ENCODE data around the gene FUT2. TPM values are rescaled to one million over a fixed set of nuclear protein-coding genes. Genes with fewer than 3 reads are reported as not detected.
A peak's percentile ranks its signal among the peaks of the same experiment; 100 is the strongest.

The FUT2 gene
- total and polyA plus RNA-seq, 2 experiments from 2014 or later, result 12.4 to 16.9 TPM

DNA sequence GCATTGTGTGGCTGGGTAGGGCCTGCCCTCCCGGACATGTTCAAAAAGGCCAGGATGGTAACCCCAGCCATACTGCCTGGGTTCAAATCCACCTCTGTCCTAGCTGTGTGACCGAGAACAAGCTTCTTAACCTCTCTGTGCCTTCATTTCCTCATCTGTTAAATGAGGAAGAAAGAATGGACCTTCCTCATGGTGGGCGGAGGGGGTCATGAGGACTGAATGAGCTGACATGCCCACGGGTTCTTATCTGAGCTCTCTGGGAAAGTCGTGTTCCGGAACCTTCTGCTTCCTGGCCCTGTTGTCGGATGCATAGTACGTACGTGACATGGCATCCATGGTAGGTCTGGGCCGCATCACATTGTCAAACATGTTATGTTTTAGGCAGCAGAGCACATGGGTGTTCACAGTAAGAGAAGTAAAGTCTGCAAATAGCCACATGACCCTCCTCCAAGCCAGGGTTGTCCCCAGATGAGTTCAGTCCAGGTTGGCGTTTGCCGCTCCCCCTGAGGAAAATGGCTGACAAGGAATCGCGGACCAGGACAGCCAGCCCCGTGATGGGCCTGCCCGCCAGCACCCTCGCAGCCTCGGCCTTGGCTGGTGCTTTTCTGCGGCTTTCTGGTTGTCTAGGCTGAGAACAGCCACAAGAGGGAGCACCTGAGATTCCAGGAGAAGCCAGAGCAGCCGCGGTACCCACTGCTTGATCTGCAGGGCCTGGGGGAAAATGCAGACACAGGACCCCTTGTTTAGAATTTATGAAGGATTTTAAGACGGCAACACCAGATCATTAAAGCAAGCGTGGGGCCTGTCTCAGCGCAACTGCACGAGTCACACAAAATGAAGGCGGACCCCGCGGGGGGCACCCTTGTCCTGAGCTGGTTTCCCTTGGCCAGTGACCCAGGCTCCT lies 20.6 kb upstream of the FUT2 start:
- peak overlapping the region; percentile 51 for H3K4me2 ChIP-seq
- no peaks in the 10 kb centered on the region for H3K9me3 ChIP-seq (ENCODE audit: low read depth)
- no peak overlapping the region for H3K4me3 ChIP-seq
- peak overlapping the region; percentile 62 for H3K27ac ChIP-seq
- peaks cover 15% of the 10 kb centered on the region for H3K4me1 ChIP-seq (ENCODE audit: insufficient read depth)
- H3K27me3 ChIP-seq, result no peaks in the 10 kb centered on the region
- peak; percentile 93 for DNase-seq (ENCODE audit: low spot score)
- no peak for TF ChIP-seq EZH2 (IDR thresholded peaks at IDR 0.05; ENCODE audit: borderline replicate concordance)
- TF ChIP-seq CTCF (IDR thresholded peaks at IDR 0.05; ENCODE audit: poor library complexity), result peak; percentile 90
- H3K36me3 ChIP-seq (replicated peaks; ENCODE audit: insufficient read depth, low read depth), result no peaks in the 10 kb centered on the region
- WGBS (ENCODE audit: low lambda C conversion rate, missing lambda C conversion rate), result 42% methylated on average over 28 of the region's 28 CpGs
- no peaks in the 10 kb centered on the region for H3K79me2 ChIP-seq
- H4K20me1 ChIP-seq (ENCODE audit: insufficient read depth, poor library complexity, severe bottlenecking), result no peaks in the 10 kb centered on the region
- no peaks in the 10 kb centered on the region for H3K9me2 ChIP-seq (replicated peaks; ENCODE audit: insufficient read depth)
- peak overlapping the region; percentile 2 for H2AFZ ChIP-seq

DNA sequence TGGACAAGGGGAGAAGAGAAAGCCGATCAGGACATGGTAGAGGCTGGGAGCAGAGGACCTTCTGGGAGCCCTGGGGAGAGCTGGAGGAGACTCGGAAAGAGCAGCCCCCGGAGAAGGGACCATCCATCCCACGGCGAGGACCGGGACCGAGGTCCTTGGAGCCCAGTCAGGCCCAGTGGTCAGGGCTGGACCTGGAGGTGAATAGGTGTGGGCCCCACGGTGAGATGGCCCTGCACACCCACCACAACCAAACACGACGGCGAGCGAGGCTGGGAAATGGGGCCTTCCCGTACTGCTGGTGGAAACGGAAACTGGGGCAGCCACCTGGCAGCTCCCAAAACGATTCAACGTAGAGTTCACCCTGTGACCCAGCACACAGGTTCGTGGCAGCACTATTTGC lies 19.3 kb upstream of the FUT2 start:
- Histone ChIP-seq H3K4me2 (no peak overlapping the region), H3K27ac (peak overlapping the region; percentile 62)
- WGBS (ENCODE audit: low lambda C conversion rate, missing lambda C conversion rate), result 96% methylated on average over 17 of the region's 17 CpGs

DNA sequence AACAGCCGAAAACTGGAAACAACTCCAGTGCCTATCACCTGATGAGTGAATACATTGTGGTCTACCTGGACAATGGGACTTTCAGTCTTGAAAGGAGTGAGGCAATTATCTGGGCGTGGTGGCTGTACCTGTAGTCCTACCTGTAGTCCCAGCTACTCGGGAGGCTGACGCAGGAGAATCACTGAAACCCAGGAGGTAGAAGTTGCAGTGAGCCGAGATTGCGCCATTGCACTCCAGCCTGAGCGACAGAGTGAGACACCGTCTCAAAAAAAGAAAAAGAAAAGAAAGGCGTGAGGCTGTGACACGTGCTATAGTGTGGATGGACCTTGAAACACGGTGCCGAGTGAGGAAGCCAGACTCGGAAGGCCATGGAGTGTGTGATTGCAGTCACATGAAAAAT lies 18.9 kb upstream of the FUT2 start:
- no peak overlapping the region for H3K4me2 ChIP-seq
- no peak overlapping the region for H2AFZ ChIP-seq
- no peak for TF ChIP-seq CTCF (IDR thresholded peaks at IDR 0.05; ENCODE audit: poor library complexity)
- TF ChIP-seq EZH2phosphoT487 (IDR thresholded peaks at IDR 0.05; ENCODE audit: low read depth, severe bottlenecking, unreplicated experiment), result no peak
- TF ChIP-seq EZH2 (IDR thresholded peaks at IDR 0.05; ENCODE audit: borderline replicate concordance), result no peak
- no peaks in the 10 kb centered on the region for H3K79me2 ChIP-seq
- 82% methylated on average over 13 of the region's 13 CpGs for WGBS (ENCODE audit: low lambda C conversion rate, missing lambda C conversion rate)
- peak overlapping the region; percentile 62 for H3K27ac ChIP-seq
- no peaks in the 10 kb centered on the region for H3K9me2 ChIP-seq (replicated peaks; ENCODE audit: insufficient read depth)
- H3K36me3 ChIP-seq (replicated peaks; ENCODE audit: insufficient read depth, low read depth), result no peaks in the 10 kb centered on the region
- no peak overlapping the region for H3K4me3 ChIP-seq
- no peaks in the 10 kb centered on the region for H4K20me1 ChIP-seq (ENCODE audit: insufficient read depth, poor library complexity, severe bottlenecking)
- DNase-seq (ENCODE audit: low spot score), result peak; percentile 47
- H3K4me1 ChIP-seq (ENCODE audit: insufficient read depth), result peaks cover 10% of the 10 kb centered on the region
- no peaks in the 10 kb centered on the region for H3K9me3 ChIP-seq (ENCODE audit: low read depth)
- no peaks in the 10 kb centered on the region for H3K27me3 ChIP-seq

More for the DNA sequence above, 19.3 kb upstream of the FUT2 start:
- TF ChIP-seq EZH2phosphoT487 (IDR thresholded peaks at IDR 0.05; ENCODE audit: low read depth, severe bottlenecking, unreplicated experiment) (no peak), EZH2 (IDR thresholded peaks at IDR 0.05; ENCODE audit: borderline replicate concordance) (no peak), CTCF (IDR thresholded peaks at IDR 0.05; ENCODE audit: poor library complexity) (no peak)
- no peaks in the 10 kb centered on the region for H3K9me2 ChIP-seq (replicated peaks; ENCODE audit: insufficient read depth)
- H3K9me3 ChIP-seq (ENCODE audit: low read depth), result no peaks in the 10 kb centered on the region
- no peak overlapping the region for H3K4me3 ChIP-seq
- no peaks in the 10 kb centered on the region for H3K27me3 ChIP-seq
- no peaks in the 10 kb centered on the region for H3K79me2 ChIP-seq
- no peak for DNase-seq (ENCODE audit: low spot score)
- H2AFZ ChIP-seq, result no peak overlapping the region
- no peaks in the 10 kb centered on the region for H4K20me1 ChIP-seq (ENCODE audit: insufficient read depth, poor library complexity, severe bottlenecking)
- H3K4me1 ChIP-seq (ENCODE audit: insufficient read depth), result peaks cover 10% of the 10 kb centered on the region
- no peaks in the 10 kb centered on the region for H3K36me3 ChIP-seq (replicated peaks; ENCODE audit: insufficient read depth, low read depth)
